NCI-H2081 (cell line): ENCODE results near the gene SYK.
"Not testable (repeated sequence)": the region's sequence is repeated elsewhere in the genome, so short reads cannot be mapped to it uniquely, and the experiment has no call there.

Experiments used
- DNase-seq, 2 experiments: peaks; one replicate each; lab custom pipeline; 2025; lab: John Stamatoyannopoulos, UW

The SYK gene

DNA sequence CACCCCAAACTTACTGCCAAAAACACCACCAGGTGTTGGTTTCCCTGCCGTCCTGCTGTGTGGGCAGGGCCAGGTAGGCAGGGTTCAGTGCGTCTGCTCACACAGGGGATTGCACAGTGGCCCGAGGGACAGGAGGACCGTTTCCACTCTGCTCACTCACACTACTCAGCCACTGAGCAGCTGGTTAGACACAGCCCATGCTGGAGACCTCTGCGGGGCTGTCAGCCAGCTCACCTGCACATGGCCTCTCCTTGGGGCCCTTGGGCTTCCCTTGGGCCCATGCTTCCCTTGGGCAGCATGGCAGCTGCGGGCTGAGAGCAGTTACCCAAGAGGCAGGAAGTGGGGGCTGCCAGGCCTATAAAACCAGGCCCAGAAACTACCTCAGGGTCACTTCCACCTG lies 79.0 kb downstream of the SYK start:
- no peak for DNase-seq

DNA sequence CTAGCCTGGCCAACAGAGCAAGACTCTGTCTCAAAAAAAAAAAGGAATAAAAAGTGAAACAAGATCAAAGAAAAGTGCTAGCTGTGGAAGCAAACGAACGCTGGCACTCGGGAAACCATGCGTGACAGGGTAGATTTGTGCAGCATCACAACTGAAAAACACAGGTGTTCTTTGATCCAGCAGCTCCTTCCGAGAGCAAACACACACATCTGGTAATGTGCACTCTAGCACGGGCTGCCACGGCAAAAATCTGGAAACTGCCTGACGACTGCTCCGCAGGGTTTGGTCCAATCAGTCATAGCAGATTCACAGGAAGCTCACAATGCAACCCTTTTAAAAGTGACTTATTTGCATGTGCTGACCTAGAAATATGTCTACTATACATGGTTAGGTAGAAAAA lies 80.0 kb downstream of the SYK start:
- no peak for DNase-seq

DNA sequence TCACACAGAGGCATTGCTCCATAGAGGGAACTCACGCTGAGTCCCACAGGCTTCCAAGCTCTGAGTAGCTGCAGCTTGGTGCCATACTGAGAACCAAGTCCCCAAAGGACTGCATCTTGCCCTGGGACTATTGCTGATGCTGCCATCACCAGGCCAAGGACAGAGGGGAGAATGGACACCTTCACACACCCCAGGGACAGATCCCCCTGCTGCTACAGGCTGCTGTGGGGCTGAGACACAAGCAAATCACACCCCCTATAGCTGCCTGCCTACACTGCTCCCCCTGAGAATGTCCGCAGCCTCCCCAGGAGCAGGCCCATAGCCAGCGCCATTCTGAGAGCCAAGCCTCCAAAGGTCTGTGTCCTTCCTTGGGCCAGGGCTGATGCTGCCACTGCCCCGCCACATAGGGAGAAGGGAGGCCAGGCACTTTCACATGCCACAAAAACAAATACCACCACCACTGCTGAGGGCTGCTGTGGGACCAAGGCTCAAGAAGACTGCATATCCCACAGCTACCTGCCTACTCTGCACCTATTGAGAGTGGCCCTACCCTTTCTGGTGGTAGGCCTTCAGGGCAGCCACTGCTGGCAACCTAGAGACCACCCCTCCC lies 81.5 kb downstream of the SYK start:
- no peak for DNase-seq

- no peak for DNase-seq
Observed at GRCh38 chr9:90883661-90884060, 82.0 kb downstream of the SYK start.

GRCh38 chr9:90884178-90884577 lies 82.6 kb downstream of the SYK start:
- DNase-seq = no peak

DNA sequence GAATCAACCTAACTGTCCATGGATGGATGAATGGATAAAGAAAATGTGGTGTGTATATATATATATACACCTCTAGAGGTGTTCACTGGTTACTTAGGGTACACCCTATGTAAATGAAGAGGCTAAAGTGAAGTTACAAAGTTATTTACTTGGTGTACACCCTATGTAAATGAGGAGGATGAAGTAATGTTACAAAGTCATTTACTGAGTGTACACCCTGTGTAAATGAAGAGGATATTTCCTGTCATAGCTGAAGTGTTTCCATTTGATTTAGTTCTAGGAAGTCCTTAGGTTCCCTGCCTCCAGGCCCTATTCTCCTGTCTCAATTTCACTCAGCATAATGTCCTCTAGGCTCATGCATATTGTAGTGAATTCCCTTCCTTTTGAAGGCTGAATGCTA lies 85.2 kb downstream of the SYK start:
- DNase-seq = not testable (repeated sequence)

DNA sequence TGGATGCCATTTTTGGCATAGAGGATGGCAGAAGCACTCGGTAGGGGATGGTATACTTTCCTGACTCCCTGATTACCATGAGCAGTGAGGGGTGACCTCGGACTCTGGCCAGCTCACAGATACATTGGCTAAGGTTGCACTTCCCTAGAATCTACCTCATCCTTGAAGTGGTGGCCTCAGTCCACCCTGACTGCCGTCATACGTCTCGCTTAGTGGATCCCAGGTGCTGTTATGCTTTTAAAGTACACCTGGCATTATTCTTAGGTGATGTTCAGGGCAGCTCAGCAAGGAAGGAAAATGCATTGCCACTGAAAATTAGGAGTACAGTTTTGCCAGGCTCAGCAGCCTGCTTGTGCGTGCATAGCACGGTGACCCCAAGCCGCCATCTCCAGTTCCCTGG lies 87.3 kb downstream of the SYK start:
- DNase-seq = no peak

DNA sequence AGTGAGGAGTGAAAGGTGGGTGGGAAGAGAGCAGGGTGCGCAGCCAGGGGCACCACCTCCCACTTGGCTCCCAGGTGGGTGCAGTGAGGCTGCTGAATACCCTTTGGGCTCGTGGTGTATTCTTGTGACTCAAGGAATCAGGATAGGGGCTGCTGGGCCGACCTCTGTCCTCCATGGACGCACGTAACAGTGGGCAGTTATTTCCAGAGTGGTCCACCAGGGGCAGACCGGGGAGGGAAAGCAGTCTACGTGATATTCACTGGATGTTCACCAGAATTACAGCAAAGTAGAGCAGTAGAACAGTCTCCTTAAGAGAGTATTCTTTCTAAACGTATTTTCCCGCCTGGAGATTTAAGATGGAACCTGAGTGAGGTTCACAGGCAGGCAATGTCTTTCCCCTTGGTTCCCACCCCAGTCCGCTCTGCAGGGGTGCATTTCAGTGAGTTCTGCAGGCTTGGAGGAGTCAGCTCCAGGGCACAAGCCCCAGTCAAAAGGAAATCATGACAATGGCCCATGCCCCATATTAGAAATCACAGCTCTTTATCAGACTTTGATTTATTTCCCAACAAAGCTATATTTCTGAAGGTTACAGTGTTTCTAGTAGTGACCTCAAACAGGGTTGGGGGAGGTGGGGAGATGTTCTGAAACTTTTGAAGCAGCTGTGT lies 88.7 kb downstream of the SYK start:
- no peak for DNase-seq

GRCh38 chr9:90891308-90892040 lies 89.9 kb downstream of the SYK start:
- DNase-seq = peak; percentile 58 to 88

DNA sequence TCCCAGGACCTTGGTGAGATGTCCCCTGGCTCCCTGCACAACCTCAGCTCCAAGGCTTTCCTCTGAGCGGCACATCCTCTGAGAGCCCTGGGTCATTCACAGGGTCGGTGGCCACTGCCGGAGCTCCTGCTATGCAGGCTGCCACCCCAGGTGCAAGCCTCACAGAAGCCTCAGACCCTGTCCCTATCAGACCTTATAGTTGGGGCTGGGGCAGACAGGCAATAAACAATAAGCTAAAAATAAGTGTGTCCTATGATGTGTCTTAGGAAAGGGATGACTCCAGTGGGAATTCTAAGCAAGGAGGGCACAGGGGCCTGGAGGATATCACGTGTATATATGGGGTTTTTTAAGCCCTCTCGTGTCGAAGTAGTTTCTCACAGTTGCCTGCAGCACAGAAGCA lies 91.3 kb downstream of the SYK start:
- DNase-seq = no peak

DNA sequence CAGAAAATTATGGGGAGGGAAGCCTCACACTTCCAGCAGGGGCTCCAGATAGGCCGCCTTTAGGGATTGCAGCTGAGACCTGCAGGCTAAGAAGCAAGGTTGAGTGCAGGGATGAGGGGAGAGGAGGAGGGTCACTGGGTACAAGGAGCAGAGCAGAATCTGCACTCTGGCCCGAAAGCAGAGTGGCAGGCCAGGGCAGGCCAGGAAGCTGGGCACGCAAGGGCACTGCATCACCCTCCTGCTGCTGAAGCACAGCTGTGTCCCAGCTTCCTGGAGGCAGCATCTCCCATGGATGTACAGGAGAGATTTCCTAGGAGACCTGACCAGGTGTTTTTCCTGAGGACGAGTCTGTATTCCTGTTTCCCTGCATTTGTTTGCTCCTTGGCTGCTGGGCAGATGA lies 92.1 kb downstream of the SYK start:
- DNase-seq = no peak

DNA sequence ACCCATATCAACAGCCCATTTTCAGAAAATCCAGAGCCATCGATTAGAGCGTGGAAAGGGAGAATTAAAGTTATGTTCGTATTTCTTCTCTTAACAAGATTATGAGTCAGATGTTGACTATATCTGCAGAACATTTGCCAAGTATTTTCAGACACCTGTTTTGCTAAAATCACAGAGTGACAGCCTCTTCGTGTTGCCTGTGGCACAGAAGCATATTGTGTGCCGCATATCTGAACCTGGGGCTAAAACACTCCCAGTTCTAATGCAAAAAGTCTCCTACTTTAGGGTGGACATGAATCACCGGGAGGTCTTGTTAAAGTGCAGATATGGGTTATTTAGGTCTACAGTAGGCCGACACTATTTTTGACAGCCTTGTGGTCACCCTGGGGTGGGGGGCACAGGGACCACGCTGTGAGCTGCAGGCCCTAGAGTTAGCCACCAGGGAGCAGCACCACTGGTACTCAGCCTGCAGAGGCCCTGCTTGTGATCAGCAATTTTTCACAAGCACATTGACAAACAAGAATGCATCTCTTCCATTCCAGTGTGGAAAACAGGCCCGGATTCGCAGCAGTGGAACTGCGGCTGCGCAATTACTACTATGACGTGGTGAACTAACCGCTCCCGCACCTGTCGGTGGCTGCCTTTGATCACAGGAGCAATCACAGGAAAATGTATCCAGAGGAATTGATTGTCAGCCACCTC lies 93.5 kb downstream of the SYK start:
- no peak for DNase-seq

- no peak for DNase-seq
Observed at GRCh38 chr9:90895786-90896185, 94.2 kb downstream of the SYK start.

- DNase-seq = no peak
Observed at GRCh38 chr9:90896231-90896630, 94.6 kb downstream of the SYK start.

- no peak for DNase-seq
Observed at GRCh38 chr9:90898228-90898627, 96.6 kb downstream of the SYK start.

- no peak for DNase-seq
Observed at GRCh38 chr9:90899287-90899686, 97.7 kb downstream of the SYK start.

- no peak for DNase-seq
Observed at GRCh38 chr9:90900130-90900529, 98.5 kb downstream of the SYK start.

- DNase-seq = no peak
Observed at GRCh38 chr9:90901933-90902332, 100.3 kb downstream of the SYK start.

GRCh38 chr9:90903766-90904424 lies 102.3 kb downstream of the SYK start:
- DNase-seq = no peak

DNA sequence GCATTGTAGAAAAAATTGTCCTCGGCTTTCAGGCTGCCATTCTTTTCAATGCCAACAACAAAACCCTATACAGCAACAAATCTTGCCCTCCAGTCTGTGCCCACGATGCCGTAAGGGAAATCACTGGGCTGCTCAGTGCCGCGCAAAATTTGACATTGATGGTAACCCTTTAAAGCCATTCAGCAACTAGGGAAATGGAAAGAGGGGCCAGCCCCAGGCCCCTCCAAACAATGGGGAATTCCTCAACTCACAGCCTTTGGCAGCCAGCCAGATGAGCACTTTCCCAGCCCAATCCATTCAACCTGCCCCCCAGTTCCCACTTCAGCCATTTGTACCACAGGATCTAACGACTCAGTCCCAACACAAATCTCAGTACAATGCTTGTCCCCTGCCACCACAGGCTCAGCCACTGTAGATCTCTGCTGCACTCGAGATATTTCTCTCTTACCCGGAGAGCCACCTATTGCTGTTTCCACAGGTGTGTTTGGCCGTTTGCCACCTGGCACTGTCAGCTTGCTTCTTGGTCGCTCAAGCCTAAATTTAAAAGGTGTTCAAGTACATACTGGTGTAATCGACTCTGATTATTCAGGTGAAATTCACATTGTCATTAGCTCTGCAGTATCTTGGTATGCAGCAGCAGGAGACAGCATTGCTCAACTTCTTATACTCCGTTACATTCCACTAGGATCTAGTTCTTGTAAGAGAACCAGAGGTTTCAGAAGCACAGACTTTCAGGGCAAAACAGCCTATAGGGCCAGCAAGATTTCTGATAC lies 103.3 kb downstream of the SYK start:
- peak in 1 of 2 experiments; percentile 20 for DNase-seq

DNA sequence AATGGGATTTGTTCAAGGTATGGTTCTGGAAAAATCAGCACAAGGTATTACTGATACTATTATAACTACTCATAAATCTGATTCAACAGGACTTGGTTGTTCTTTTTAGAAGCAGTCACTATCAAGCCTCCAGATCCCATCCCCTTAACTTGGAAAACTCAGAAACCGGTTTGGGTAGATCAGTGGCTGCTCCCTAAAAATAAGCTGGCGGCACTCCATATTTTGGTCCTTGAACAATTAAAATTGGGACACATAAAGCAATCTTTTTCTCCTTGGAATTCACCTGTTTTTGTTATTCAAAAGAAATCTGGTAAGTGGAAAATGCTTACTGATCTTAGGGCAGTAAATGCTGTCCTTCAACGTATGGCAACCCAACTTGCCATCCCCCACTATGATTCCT lies 104.2 kb downstream of the SYK start:
- DNase-seq = no peak
